PFSK-1 (cell line): Measurements from ENCODE around the gene RBM24.

Source experiments
- FOXP2 ChIP-seq: optimal IDR thresholded peaks from 2 replicates; pipeline ENCODE3; 2011; ENCODE audit warnings: borderline replicate concordance, control low read depth, inconsistent platforms; ENCODE audit not compliant: insufficient read depth; ENCODE audit errors: extremely low read length, extremely low read depth
- POLR2AphosphoS5 ChIP-seq: IDR thresholded peaks from 2 replicates; pipeline ENCODE4 v1.6.1; 2012; ENCODE audit warnings: low read depth, mild to moderate bottlenecking, control low read depth, low read length, moderate library complexity
- SIN3A ChIP-seq: IDR thresholded peaks from 2 replicates; pipeline ENCODE4 v1.6.1; 2012; ENCODE audit warnings: mild to moderate bottlenecking, low read length, moderate library complexity, borderline replicate concordance; ENCODE audit not compliant: insufficient read depth
- TAF1 ChIP-seq: IDR thresholded peaks from 2 replicates; pipeline ENCODE4 v1.6.1; 2012; ENCODE audit warnings: low read length, control low read depth, borderline replicate concordance; ENCODE audit not compliant: insufficient read depth
- TF ChIP-seq, protein P1 (sequence below), 2 experiments: IDR thresholded peaks; 2 replicates each; pipeline versions ENCODE4 v1.6.1 to v1.8.0; 2011 to 2012; ENCODE audit warnings: low read depth in 2 of 2, low read length in 2 of 2, control low read depth in 1 of 2, inconsistent platforms in 1 of 2, mild to moderate bottlenecking in 1 of 2, moderate library complexity in 1 of 2; ENCODE audit not compliant: insufficient read depth in 1 of 2

The RBM24 gene

DNA sequence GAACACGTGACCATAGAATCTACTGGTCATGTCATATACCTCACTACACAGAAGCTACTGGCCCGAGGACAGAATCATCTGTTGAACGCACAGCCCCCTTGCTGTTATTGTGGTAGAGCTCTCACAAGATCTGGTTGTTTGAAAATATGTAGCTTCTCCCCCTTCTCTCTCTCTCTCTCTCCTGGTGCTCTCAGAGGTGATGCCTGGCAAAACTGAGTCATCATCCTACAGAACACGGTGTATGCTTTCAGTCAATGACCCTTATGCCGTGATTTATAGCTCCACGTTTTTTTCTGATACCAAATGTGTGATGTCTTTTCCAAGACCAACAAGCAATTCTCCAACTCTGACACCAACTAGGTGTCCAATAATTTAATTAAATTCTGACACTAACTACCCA lies 13.0 kb upstream of the RBM24 start:
- TF ChIP-seq, protein P1, sequence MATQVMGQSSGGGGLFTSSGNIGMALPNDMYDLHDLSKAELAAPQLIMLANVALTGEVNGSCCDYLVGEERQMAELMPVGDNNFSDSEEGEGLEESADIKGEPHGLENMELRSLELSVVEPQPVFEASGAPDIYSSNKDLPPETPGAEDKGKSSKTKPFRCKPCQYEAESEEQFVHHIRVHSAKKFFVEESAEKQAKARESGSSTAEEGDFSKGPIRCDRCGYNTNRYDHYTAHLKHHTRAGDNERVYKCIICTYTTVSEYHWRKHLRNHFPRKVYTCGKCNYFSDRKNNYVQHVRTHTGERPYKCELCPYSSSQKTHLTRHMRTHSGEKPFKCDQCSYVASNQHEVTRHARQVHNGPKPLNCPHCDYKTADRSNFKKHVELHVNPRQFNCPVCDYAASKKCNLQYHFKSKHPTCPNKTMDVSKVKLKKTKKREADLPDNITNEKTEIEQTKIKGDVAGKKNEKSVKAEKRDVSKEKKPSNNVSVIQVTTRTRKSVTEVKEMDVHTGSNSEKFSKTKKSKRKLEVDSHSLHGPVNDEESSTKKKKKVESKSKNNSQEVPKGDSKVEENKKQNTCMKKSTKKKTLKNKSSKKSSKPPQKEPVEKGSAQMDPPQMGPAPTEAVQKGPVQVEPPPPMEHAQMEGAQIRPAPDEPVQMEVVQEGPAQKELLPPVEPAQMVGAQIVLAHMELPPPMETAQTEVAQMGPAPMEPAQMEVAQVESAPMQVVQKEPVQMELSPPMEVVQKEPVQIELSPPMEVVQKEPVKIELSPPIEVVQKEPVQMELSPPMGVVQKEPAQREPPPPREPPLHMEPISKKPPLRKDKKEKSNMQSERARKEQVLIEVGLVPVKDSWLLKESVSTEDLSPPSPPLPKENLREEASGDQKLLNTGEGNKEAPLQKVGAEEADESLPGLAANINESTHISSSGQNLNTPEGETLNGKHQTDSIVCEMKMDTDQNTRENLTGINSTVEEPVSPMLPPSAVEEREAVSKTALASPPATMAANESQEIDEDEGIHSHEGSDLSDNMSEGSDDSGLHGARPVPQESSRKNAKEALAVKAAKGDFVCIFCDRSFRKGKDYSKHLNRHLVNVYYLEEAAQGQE (IDR thresholded peaks at IDR 0.05; ENCODE audit: insufficient read depth in 1 of 2, low read depth in 2 of 2, low read length in 2 of 2), result no peak
- TF ChIP-seq SIN3A, result no peak

GRCh38 chr6:17269840-17270239 lies 11.3 kb upstream of the RBM24 start:
- TF ChIP-seq TAF1 (no peak), SIN3A (no peak), POLR2AphosphoS5 (no peak), FOXP2 (no peak)
- TF ChIP-seq, protein P1 (IDR thresholded peaks at IDR 0.05; ENCODE audit: insufficient read depth in 1 of 2, low read depth in 2 of 2, low read length in 2 of 2), result no peak

DNA sequence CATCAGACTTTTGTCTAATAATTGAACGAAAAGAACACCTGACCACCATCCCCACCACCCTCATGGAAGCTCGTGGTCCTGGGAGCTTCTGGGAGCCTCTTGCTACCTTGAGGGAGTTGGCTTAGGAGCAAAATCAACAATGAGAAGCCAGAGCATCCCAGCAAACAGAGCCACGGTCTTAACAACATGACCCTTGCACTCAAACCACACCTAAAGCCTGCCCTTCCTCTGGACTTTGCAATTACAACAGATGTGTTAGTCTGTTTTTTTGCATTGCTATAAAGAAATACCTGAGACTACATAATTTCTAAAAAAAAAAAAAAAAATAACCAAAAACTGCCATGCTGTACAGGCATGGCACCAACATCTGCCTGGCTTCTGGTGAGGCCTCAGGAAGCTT lies 9.5 kb upstream of the RBM24 start:
- TF ChIP-seq SIN3A (no peak), TAF1 (no peak), FOXP2 (no peak), POLR2AphosphoS5 (no peak)
- TF ChIP-seq, protein P1 (IDR thresholded peaks at IDR 0.05; ENCODE audit: insufficient read depth in 1 of 2, low read depth in 2 of 2, low read length in 2 of 2), result no peak

GRCh38 chr6:17276766-17277165 lies 4.4 kb upstream of the RBM24 start:
- no peak for TF ChIP-seq POLR2AphosphoS5
- TF ChIP-seq, protein P1 (IDR thresholded peaks at IDR 0.05; ENCODE audit: insufficient read depth in 1 of 2, low read depth in 2 of 2, low read length in 2 of 2), result no peak
- TF ChIP-seq FOXP2, result no peak
- TF ChIP-seq SIN3A, result no peak

GRCh38 chr6:17277256-17277655 lies 3.9 kb upstream of the RBM24 start:
- no peak for TF ChIP-seq TAF1
- no peak for TF ChIP-seq POLR2AphosphoS5
- TF ChIP-seq, protein P1 (IDR thresholded peaks at IDR 0.05; ENCODE audit: insufficient read depth in 1 of 2, low read depth in 2 of 2, low read length in 2 of 2), result no peak
- no peak for TF ChIP-seq FOXP2
- TF ChIP-seq SIN3A, result no peak
